NCI-H748 (cell line): ENCODE data around the gene PRPS1L1.

ENCODE experiments used
- DNase-seq: peaks from one replicate; lab custom pipeline; 2025; ENCODE audit not compliant: unreplicated experiment; lab: John Stamatoyannopoulos, UW

Gene PRPS1L1

DNA sequence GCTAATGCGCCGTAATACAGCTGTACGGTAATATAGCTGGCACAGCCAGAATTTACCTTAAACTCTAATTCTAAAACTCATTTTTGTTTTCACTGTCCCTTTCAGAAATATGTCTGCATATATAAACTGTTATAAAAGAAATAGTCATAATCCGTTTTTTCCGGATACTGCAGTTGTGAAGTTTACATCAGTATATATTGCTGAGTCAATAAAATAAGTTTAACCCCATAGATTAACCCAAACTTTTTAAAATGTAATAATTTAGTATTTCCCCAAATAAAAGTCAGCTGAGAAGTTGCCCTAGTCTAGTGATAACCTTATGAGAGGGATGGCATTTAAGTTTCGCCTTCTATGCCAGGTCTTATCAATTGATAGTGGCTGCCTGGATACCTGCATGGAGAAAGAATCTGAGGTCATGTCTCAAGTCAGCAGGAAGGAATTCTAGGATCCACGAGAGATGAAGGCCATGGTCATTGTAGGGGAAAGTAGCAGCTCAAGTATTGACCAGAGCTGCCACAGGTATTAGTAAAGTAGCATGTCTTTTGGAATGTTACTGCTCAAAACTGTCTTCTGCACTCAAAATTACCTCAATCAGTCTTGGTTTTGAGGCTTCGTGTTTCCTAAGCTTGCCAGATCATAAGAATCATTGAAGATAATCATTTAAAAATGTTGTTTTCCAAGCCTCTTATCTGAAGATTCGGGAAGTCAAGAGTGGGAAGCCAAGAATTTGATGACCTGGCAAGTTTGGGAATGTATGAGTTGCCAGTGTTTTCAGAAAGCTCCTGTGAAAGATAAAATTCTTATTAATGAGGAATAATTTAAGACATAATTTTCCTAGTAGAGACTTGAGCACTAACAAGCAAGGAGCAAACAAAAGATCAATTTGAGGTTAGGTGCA is 10.8 kb downstream of the PRPS1L1 start:
- DNase-seq = no peak

DNA sequence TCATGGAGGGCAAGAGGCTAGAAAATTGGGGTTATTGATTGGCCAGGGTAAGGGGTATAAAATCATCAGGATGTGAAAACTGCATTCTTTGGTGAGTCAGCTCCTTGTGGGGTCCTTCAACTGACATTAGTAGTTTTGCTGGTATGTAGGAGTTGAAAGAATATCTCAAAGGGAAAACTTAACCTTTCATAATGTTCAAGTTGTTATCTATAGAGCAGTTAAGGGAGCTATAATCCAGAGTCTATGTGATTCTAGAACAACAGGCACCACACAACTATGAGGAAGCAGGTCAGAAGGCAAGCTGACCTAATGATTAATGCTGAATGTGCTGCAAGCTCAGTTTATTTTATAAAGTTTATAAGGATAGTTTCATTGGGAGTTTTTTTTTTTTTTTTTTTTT is 13.7 kb downstream of the PRPS1L1 start:
- DNase-seq = no peak

DNA sequence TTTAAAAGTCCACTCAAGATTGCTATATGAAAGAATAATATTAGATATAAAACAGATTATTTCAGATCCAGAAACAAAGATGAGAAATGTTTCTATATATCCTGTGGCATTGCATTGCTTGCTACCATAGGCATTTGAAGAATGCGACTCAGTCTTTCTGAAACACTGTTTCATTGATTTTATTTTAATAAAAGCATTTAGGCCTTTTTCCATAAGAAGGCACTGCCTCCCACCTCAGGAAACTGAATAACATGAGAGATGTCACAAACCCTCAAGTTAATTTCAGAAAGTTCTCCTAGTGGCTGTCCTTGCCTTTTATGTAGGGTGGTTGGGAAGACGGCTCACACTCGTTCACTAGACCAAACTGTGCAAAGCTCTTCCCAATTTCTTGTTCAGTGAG is 23.3 kb downstream of the PRPS1L1 start:
- no peak for DNase-seq

DNA sequence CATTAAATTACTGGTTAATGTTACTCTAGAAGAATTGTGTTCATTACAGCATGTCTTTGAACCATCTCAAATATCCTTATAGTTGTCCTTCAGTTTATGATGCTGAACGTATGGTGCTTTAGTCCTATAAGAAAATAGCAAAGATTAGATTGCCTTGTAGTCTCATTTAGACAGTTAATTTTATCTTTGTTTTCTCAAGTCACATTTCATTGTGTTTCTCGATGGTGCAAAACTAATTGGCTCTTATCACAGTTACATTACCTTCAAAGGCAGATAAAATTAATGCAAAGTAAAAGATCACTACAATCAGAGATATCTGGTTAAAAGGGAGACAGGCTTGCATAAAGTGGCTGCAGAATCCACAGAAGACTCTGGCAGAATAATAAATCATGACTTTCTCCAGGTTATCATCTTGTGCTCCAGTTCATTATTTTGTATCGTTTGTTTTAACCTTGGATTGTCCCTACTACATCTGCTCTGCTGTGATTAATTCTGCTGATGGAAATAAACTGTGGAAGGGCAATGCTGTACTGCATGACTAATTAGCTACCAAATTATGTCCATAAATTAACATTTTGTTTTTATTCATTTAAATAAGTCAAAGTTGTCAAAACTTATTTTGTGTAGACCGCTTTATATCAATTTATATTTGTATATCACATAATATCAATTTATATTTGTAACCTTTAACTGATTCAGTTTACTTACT is 24.2 kb downstream of the PRPS1L1 start:
- DNase-seq = no peak

DNA sequence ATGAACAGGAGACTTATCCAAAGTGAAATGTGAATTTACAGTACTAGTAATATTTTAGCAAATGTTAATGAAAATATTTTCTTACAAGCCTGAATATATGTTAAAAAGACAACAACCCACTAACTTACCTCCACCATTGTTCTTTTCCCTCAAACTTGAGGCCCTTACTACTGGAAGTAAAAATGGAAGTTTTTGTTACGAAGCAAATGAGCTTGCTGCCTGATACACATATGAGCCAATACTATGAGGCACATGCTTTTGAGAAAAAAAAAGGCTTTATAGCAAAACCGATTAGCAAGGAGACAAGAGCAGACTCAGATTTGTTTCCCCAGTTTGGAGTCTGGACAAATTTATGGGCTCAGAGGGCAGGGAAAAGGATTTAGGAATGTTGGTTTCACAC is 29.0 kb downstream of the PRPS1L1 start:
- DNase-seq = no peak

DNA sequence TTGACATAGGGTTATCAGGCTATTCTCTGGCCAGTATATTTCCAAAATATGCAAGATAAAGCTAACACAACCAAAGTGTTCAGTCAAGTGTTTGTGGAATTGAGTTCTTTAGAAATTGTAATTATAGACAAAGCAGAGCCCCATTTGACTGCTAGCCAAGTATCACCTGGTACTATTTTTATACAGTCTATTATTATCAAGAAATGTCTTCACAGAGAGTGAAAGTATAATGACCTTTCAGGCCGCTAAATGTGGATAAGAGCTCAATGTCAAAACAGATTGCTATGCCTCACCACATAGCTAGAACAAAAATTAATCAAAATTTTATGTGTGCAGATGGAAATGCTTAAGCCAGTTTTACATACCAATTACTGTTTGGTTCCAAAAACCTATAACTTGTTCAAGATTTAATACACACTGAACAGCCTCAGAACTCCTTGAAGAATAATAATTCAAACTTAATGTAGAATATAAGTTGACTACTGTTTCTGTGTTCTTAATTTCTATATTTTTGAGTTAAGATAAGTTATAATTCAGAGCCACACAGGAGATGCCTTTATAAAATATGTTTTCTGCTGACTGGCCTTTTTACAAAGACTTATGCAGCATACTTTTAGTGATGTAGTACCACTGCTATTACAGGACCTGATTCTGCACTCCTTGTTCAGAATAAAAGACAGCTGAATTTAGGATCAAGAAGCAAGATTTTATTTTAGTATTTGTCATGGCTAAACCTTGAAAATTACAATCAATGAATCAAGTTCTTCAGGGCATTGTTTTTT is 31.0 kb downstream of the PRPS1L1 start:
- DNase-seq = no peak

DNA sequence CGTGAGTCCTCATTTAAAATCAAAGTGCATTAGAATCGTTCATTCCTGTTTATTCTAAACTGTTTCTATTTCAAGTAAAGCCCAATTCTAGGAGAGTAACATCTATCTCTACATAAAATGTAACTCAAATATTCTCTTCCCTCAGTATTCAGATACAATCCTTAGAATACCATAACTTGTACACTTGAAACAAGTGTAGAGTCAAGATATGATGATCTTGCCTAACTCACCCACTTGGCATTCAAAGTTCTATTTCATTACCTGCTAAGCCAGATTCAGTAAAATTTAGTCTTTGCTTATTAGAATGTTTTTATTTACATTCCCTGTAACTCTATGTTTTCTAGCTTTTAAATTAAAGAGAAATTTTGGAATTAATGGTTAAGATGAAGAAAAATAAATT is 31.6 kb downstream of the PRPS1L1 start:
- DNase-seq = no peak

DNA sequence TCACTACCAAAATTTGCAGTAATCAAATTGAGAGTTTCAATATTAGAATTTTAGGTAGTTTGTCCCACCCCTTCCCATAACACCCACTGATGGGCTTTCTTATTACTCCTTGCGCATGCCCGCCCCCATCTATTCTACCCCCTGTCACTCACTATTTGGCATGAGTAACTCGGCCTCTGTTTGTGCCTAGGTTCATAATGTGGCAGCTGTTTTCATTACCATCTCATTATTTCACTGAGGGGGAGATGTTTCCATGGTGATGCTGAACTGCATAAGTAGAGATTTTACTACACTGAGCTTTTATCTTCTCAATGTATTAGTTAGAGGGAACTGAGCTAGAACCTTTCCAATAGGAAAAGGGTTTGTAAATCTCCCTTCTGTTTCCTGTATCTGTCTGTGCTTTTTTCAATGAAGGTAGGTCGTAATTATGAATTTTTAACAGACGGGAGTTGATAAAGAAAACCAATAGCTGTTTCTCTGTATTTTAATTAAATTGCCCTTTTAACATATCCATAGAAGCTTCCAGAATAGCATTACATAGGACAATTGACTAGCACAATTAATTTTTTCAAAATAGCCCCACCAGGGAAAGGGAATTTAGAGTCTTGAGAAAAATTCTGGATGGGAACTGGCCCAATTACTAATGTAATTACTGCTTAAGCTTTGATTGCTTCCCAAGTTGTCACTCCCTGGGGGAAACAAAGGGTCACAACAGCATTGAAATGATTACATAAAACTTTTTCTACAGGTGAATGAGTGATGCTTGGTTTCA is 33.4 kb downstream of the PRPS1L1 start:
- DNase-seq = peak; percentile 26

DNA sequence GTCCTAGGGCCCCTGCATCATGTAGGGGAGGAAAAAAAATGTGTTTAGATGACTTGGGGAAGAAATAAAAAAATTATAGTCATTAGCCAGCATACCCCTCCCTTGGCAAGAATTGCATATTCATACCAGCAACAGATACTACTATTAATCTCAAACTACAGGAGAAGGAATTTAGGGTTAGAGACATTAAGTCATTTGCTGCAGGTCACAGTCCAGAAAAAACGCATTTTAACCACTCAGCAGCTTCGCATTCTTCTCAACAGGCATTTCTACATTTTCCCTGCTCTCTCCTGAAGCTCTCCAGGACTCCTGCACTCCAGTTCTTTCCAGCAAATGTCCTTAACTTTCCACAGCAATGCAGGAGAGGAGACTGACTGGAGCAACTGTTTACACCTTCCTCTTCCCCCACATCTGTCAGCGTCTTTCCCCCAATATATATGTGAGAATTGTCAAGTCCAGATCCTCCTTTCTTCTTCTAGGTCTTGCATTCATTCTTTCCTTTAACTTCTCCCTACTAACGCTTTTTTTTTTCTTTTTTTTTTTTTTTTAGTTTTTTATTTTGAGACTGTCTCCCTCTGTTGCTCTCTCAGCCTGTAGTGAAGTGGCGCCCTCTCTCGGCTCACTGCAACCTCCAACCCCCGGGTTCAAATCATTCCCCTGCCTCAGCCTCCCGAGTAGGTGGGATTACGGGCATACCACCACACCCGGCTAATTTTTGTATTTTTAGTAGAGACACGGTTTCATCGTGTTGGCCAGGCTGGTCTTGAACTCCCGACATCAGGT is 35.6 kb downstream of the PRPS1L1 start:
- no peak for DNase-seq

DNA sequence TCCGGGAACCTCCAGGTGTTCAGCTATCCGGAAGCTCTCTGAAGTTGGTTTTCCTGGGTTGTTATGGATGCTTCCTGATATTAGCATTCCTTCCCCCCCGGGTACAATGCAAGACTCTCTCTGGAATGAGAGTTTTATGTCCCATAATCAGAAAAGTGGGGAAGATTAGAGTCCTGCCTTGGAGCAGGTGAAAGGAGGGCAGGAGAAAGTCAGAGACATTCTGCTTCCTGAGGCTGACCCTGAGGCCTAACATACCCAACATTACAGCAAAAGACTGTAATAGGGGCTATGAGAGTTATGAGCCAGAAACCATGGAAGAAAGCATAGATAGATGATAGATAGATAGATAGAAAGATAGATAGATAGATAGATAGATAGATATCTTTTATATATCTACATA is 36.9 kb downstream of the PRPS1L1 start:
- no peak for DNase-seq

DNA sequence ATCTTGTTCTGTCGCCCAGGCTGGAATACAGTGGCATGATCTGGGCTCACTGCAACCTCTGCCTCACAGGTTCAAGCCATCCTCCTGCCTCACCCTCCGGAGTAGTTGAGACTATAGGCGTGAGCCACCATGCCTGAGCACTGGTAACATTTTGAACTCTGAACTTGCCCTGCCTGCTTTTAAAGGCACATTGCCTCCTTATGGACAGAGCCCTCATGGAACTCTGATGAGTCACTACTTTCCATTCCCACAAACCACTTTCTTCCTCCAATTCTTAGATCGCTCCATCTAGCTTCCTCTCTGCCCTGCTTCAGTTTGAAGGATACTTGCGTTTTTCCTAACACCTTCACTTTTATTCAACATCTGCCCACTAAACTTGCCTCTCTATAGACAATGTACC is 38.1 kb downstream of the PRPS1L1 start:
- no peak for DNase-seq

DNA sequence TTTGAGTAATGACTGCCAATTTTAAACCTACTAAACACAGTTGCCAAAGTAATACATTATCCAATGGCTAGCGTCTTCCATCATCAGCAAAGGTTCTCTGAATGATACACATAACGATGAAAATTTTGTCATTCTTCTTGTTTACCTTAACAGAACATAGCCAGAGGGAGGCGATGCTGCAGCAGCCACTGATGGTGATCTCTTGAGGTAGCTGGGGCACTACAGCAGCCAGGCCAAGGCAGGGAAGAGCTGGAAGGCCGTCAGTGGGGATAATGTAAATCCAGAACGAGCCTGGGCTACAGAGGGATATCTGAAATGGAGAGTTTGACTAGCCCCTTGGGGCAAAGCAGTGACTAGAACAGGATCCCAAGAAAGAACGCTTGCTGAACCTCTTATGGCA is 38.8 kb downstream of the PRPS1L1 start:
- peak; percentile 4 for DNase-seq

DNA sequence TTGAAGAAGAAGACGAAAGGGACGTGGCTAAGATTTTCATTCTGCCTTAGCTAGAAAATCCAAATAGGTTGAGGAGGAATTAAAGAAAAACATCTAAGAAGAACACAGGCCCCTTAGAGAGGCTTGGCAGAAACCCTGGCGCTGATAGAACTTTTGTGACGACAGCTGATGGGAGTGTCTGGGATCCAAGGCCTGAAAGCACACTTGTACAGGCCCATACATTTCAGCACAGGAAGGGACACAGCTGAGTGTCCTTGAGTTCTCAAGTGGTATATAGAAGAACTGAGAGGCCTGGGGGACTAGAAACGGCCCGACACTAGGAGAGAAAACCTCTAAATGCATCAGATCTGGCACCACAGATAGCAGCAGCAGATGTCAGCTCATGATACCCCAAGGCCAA is 39.5 kb downstream of the PRPS1L1 start:
- no peak for DNase-seq

DNA sequence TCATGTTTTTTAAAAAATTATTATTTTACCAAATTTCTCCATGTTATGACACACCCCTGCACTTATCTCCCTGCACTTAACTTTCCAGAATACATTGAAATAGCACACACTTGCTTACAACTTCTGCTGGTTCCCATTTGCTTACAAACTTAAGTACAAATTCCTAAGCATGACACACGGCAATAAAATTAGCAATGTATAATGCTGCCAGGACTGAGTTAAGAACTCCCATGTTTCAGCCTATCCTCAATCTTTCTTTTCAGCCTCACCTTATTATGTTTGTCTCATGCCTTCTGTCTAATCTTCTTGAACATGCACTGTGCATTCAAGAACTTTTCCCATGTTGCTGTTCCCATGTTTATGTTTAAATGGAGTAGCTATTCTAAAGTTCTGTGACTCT is 40.8 kb downstream of the PRPS1L1 start:
- DNase-seq = no peak

DNA sequence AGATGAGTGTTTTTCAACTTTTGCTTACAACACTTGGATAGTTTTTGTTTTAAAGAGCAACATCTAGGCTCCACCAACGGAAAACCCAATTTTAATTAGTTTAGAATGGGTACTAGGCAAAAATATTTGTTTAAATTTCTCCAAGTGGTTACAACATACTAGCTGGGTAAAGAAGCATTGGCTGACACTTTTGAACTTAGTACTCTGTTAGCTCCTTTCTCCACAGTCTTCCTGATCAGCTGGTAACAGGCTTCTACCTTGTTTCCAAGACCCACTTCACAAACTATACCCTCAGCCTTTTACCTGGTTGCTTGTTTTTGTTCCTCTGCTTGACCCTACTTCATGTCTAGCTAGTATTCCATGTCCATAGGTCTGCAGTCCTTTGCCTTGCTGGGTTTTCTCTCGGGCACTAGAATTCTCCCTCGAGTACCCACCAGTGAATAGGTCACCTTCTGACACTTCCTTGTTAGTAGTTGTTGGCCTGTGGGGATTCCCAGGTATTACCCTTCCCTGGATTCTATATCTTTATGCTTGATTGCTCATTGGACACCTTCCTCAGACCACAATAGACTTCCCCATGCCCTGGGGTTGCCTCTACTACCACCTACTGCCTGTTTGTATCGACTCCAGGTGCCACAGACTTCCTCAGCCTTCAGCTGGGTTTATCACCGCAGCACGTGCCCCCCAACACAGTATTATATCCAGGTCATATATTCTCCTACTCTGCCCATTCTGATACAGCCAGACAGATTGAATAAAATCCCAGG is 42.0 kb downstream of the PRPS1L1 start:
- DNase-seq = no peak

DNA sequence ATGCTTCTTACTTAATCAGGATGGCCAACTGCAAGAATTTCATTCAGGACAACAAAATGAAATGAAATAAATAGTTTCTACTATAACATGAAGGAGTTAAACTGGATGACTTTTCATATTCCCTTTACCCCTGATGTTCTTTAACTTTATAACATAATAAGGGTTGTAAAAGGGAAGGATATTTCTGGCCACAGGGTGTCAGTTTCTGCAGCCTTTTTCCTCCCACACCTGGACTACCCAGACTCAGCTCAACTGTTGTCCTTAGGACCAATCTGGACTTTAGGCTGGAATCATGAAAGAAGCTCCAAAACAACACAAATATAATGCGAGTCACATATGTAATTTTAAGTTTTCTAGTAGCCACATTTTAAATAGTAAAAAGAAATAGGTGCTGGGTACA is 43.4 kb downstream of the PRPS1L1 start:
- no peak for DNase-seq

DNA sequence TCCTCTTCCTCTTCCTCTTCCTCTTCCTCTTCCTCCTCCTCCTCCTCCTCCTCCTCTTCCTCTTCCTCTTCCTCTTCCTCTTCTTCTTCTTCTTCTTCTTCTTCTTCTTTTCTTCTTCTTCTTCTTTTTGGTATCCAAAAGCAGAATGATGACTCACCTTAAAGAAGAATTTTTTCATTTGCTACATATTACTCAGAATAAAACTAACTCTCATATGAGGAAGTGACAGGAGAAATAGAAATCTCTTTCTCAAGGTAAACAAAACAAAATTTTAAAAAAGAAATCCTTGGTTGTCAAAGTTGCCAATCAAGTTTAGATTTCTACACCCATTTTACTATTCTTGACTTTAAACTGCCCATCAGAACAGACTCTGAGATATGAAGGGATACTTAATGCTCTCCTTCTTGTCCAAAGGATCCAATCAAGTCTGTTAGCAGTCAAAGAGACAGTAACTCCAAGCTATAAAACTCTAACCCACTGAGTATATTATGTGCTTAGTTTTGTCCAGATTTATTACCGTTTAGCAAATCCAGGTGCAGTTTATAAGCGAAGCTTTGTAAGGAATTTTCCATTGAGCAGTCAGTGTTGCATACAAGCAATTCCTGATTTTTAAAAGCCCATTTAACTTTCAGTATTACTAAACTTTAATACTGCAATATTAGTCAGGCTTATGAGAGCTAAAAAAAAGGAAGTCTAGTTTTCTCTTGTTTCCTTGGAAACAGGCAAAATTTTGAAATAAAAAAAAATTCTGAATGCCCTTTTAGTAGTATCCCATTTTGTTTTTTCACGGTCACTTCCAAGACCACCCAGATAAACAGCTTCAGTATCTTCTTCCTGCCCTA is 44.2 kb downstream of the PRPS1L1 start:
- DNase-seq = no peak

DNA sequence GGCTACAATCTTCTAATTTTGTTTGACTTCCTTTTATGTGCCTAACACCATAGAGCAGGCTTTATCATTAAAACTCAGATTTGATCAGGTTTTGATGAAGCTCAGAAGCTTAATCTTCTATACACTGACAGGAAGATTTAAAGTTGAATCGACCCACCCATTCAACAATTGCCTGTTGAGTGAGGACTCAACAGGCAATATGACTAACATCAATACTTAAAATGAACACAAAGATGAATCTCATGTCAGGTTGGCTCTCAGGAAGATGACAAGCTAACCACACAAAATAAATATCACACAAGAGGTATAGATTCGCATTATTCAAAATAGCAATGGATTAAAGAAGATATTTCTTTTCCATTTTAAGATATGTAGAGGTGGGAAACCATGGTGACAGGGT is 50.7 kb downstream of the PRPS1L1 start:
- no peak for DNase-seq
